Hematopoietic multipotent progenitor cell (in vitro differentiated cells): ENCODE data around the gene CYSLTR2. TPM values are rescaled to one million over a fixed set of nuclear protein-coding genes. Genes with fewer than 3 reads are reported as not detected.
"Not testable (repeated sequence)": the region's sequence is repeated elsewhere in the genome, so short reads cannot be mapped to it uniquely, and the experiment has no call there.

Source experiments
- DNase-seq, 3 donors: peaks; one replicate each; pipeline ENCODE4 v3.0.0-alpha.2; 2011 to 2015; ENCODE audit warnings: low read depth in 2 of 3, low spot score in 2 of 3
- total RNA-seq: library from RNA; depleted of rRNA; stranded (reverse); fragments of >200 nt; gene quantifications from one replicate; pipeline ENCODE4 v1.2.3, GENCODE V29; 2012

The CYSLTR2 gene
- total RNA-seq, 1 donor = 9.7 TPM

- DNase-seq = no peak
Observed at GRCh38 chr13:48644141-48644540, 9.6 kb upstream of the CYSLTR2 start.

GRCh38 chr13:48644951-48645350 is 8.8 kb upstream of the CYSLTR2 start:
- no peak for DNase-seq

DNA sequence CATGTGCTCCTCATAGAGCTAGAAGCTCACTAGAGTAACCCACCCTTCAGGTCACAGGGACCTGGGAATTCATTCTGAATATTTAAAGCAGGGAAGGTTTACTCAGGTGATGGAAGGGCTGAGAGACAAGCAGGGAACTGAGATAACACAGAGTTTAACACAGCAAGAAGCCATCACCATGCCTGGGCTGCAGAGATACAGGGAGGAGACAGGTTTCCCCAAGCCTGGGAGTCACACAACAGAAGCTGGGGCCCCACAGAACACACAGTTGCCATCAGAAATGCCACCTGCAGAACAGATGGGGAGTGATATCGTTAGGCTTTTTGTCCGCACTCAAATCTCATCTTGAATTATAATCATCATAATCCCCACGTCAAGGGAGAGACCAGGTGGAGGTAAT is 7.9 kb upstream of the CYSLTR2 start:
- DNase-seq = no peak

DNA sequence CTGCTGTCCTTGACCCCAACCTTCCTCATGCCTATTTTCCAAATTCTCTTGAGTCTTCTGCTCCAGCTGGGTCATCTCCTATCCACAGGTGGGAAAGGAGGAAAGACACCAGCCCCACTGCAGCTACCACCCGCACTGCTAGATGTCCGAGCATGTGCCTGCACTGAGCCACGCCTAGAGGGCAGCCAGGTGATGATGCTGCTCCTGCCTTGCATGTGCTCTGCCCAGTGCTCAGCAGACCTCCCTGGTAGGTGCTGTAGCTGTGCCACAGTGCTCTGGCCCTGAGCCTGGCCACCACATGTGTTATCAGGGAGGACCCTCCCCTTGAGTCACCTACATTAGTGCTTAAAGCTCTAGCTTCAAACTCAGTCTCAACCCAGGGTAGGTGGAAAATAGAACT is 6.9 kb upstream of the CYSLTR2 start:
- no peak for DNase-seq

DNA sequence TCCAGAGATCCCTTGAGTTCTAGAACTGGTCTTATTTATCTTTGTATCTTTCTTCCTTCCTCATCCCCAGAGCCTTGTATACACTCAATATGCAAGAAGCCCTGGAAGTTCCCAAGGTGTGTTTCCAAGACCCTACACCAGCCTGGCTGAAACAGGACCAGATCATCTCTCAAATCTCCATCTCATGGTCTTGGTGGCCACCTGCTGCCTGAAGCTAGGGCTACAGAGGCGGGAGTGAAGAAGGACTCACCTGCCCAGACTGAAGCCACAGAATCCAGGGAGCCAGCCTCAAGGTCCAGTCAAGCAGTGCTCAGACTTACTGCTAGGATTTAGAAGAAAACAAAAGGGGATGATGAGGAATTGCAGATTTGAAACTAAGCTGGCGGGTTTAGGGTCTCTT is 6.1 kb upstream of the CYSLTR2 start:
- DNase-seq = peak in 1 of 3 donors; percentile 37

DNA sequence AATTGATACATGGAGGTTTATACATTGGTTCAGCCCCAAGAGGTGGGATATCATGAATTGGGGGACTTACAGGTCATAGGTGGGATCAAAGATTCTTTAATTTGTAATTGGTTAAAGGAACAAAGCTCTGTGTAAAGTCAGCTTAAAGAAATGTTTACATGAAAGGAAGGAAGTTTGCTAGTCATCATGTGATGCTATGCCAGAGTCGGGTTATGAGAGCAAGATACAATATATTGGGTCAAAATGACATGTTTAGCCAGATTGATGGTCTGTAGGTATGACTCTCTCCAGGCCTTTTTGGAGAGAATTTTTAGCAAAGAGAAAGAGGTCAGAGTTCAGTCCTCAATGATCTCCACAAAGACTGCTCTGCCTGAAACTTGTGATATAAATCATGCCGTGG is 5.3 kb upstream of the CYSLTR2 start:
- DNase-seq = no peak

- DNase-seq = peak in 1 of 3 donors; percentile 29
Observed at GRCh38 chr13:48652851-48653471, 768 bp upstream of the CYSLTR2 start.

GRCh38 chr13:48654511-48654910 is 782 bp downstream of the CYSLTR2 start:
- DNase-seq = no peak

DNA sequence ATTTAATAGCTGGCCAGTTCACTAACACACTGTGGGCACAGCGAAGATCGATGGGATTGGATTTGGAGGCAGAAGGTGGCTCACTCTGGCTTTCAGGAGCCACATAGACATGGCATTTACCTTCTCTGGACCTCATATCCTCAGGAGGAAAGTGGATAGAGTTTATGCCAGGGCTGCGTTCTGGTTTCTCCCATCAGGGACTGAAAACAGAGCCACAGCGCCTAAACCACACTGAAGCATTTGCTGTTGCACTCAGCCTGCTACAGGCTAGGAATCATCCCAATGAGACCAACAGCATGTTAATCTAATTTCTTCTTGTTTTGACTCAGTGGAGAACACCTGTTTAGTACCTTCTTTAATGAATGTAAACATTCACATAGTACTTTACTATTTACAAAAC is 1.6 kb downstream of the CYSLTR2 start:
- no peak for DNase-seq

DNA sequence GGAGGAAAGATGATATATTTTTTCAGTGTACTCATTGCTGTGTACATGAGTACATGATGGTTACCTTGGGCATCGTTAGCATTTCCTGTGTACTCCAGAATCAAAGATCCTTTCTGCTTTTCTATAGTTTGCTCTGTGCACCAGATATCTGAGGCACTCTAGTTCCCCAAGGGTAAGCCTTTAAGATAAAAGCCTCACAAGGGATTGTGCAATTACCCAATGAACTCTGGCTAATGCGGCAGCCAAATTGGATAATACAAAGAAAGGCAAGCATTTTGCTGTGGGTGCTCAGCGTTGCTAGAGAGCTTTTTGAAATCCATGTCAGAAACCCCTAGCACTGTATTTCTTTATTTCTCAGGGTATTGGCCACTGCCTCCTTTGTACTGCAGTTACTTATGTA is 2.9 kb downstream of the CYSLTR2 start:
- DNase-seq = no peak

GRCh38 chr13:48660361-48661076 is 6.8 kb downstream of the CYSLTR2 start:
- DNase-seq = peak in 1 of 3 donors; percentile 57

DNA sequence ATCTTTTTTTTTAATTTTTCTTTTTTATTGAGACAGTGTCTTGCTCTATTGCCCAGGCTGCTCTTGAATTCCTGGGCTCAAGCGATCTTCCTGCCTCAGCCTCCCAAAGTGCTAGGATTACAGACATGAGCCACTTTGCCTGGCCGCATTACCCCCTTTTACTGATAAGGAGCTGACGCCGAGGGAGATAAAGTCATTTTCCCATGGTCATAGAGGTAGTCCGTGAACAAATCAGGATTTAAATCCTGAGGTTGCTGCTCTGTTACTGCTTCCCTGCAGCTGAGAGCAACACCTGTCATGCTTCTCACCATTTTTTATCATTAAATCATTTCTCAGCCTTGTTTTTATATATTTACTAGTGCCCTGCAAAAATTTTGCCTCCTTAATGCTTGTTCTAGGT is 7.4 kb downstream of the CYSLTR2 start:
- DNase-seq = no peak

DNA sequence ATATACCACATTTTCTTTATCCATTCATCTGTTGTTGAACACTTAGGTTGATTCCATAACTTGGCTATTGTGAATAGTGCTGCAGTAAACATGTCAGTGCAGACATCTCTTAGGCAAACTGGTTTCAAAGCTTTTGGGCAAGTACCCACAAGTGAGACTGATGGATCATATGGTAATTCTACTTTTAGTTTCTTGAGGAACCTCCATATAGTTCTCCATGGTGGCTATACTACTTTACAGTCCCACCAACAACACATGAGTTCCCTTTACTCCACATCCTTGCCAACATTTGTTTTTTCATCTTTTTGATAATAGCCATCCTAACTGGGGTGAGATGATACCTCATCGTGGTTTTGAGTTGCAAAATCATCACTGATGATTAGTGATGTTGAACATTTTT is 8.5 kb downstream of the CYSLTR2 start:
- DNase-seq = no peak

GRCh38 chr13:48667136-48667535 is 13.4 kb downstream of the CYSLTR2 start:
- no peak for DNase-seq

DNA sequence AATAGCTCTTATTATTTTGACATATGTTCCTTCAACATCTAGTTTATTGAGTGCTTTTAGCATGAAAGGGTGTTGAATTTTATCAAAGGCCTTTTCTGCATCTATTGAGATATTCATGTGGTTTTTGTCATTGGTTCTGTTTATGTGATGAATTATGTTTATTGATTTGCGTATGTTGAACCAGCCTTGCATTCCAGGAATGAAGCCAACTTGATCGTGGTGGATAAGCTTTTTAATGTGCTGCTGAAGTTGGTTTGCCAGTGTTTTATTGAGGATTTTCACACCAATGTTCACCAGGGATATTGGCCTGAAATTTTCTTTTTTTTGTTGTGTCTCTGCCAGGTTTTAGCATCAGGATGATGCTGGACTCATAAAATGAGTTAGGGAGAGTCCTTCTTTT is 17.7 kb downstream of the CYSLTR2 start:
- not testable (repeated sequence) for DNase-seq

GRCh38 chr13:48675247-48675646 is 21.5 kb downstream of the CYSLTR2 start:
- no peak for DNase-seq

DNA sequence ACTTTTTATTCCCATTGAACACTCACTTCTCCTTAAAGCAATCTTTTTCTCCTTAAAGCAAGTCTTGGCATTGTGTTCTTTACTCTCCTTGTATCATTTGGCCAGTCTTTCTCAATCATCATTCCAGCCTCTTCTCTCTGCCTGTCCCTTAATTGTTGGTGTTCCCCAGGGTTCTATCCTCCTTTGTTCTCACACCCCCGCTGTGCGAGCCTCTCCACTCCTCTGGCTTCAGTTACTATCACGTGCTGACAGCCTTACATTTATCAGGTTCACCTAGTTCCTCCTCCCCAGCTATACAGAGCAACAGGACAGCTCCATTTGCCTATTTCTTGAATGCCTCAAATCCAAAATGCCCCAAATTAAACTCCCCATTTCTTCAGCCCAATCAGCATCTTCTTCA is 24.6 kb downstream of the CYSLTR2 start:
- no peak for DNase-seq

GRCh38 chr13:48679941-48680680 is 26.4 kb downstream of the CYSLTR2 start:
- DNase-seq = no peak

DNA sequence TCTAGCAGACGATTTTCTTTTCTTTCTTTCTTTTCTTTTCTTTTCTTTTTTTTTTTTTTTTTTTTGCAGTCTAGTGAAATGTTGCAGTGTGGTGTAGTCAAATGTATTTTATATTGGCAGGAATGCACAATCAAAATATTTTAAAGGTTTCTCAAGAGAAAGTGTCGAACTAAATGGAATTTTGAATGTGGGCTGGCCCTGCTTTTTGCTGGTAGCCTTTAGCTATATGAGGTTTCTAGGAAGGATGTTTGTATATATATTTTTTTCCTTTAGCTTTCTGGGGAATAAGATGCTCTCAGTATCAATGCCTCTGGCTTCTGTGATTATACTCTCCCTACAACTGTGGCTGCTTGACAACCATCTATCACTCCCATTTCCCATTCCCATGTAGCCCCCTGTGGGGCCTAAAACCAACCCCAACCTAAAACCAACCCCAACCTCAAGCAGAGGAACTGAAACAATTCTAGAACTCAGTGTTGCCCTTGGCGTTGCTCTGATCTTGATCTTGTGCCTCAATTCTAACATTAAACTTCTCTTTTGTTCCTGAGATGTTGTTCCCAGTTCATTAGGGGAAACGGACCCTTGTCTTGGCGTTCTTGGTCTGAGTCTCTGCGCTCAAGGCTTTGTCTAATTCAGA is 27.1 kb downstream of the CYSLTR2 start:
- no peak for DNase-seq

DNA sequence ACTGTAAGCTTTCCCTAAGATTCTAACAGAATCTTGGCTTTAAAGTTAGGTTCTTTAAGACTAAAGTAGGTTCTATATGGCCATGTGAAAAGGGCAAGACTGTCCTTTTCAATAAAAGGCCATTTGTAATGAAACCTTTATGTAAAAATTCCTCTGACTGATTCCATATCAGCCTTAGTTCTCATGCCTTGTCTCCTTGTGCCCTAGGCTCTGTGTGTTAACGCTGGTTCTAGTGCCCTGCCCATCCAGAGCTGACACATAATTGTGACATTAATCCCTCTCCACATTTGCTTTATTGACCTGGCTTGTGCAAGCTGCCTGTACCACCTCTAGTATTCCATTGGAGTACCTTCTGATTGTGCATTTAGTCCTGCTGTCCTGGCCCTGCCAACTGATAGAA is 28.2 kb downstream of the CYSLTR2 start:
- DNase-seq = no peak

GRCh38 chr13:48682436-48682835 is 28.7 kb downstream of the CYSLTR2 start:
- no peak for DNase-seq
